ENCODE measurements around the gene LIMA1. TPM values are rescaled to one million over a fixed set of nuclear protein-coding genes. Genes with fewer than 3 reads are reported as not detected.
"Not testable (repeated sequence)": the region's sequence is repeated elsewhere in the genome, so short reads cannot be mapped to it uniquely, and the experiment has no call there.

The LIMA1 gene
- total RNA-seq, 1 donor: 8.9 TPM

- not testable (repeated sequence) for DNase-seq (ENCODE audit: low read depth in 2 of 3, low spot score in 2 of 3)
Measured at GRCh38 chr12:50290692-50291091, 7.4 kb upstream of the LIMA1 start.

- no peak for DNase-seq (ENCODE audit: low read depth in 2 of 3, low spot score in 2 of 3)
Measured at GRCh38 chr12:50287271-50287670, 4.0 kb upstream of the LIMA1 start.

- no peak for DNase-seq (ENCODE audit: low read depth in 2 of 3, low spot score in 2 of 3)
Measured at GRCh38 chr12:50285253-50285652, 1.9 kb upstream of the LIMA1 start.

- DNase-seq (ENCODE audit: low read depth in 2 of 3, low spot score in 2 of 3): no peak
Measured at GRCh38 chr12:50282721-50283228, 545 bp downstream of the LIMA1 start.

GRCh38 chr12:50279501-50279900, 3.8 kb downstream of the LIMA1 start:
- DNase-seq (ENCODE audit: low read depth in 2 of 3, low spot score in 2 of 3): no peak

- no peak for DNase-seq (ENCODE audit: low read depth in 2 of 3, low spot score in 2 of 3)
Measured at GRCh38 chr12:50276912-50277671, 6.2 kb downstream of the LIMA1 start.

- no peak for DNase-seq (ENCODE audit: low read depth in 2 of 3, low spot score in 2 of 3)
Measured at GRCh38 chr12:50276068-50276467, 7.3 kb downstream of the LIMA1 start.

- peak in 2 of 3 donors; percentile 44 to 66 for DNase-seq (ENCODE audit: low read depth in 2 of 3, low spot score in 2 of 3)
Measured at GRCh38 chr12:50275556-50275955, 7.8 kb downstream of the LIMA1 start.

GRCh38 chr12:50275127-50275526, 8.2 kb downstream of the LIMA1 start:
- DNase-seq (ENCODE audit: low read depth in 2 of 3, low spot score in 2 of 3): not testable (repeated sequence)

- no peak for DNase-seq (ENCODE audit: low read depth in 2 of 3, low spot score in 2 of 3)
Measured at GRCh38 chr12:50271724-50272247, 11.5 kb downstream of the LIMA1 start.

- no peak for DNase-seq (ENCODE audit: low read depth in 2 of 3, low spot score in 2 of 3)
Measured at GRCh38 chr12:50268482-50268881, 14.8 kb downstream of the LIMA1 start.

- DNase-seq (ENCODE audit: low read depth in 2 of 3, low spot score in 2 of 3): no peak
Measured at GRCh38 chr12:50265770-50266524, 17.4 kb downstream of the LIMA1 start.

GRCh38 chr12:50263832-50264231, 19.5 kb downstream of the LIMA1 start:
- no peak for DNase-seq (ENCODE audit: low read depth in 2 of 3, low spot score in 2 of 3)

GRCh38 chr12:50261654-50262053, 21.7 kb downstream of the LIMA1 start:
- DNase-seq (ENCODE audit: low read depth in 2 of 3, low spot score in 2 of 3): peak in 1 of 3 donors; percentile 20

- no peak for DNase-seq (ENCODE audit: low read depth in 2 of 3, low spot score in 2 of 3)
Measured at GRCh38 chr12:50258167-50258551, 25.2 kb downstream of the LIMA1 start.

GRCh38 chr12:50257236-50258166, 25.8 kb downstream of the LIMA1 start:
- no peak for DNase-seq (ENCODE audit: low read depth in 2 of 3, low spot score in 2 of 3)

- DNase-seq (ENCODE audit: low read depth in 2 of 3, low spot score in 2 of 3): no peak
Measured at GRCh38 chr12:50256761-50257160, 26.6 kb downstream of the LIMA1 start.

GRCh38 chr12:50252977-50253602, 30.2 kb downstream of the LIMA1 start:
- DNase-seq (ENCODE audit: low read depth in 2 of 3, low spot score in 2 of 3): no peak

- DNase-seq (ENCODE audit: low read depth in 2 of 3, low spot score in 2 of 3): no peak
Measured at GRCh38 chr12:50251619-50252252, 31.6 kb downstream of the LIMA1 start.
